CD4-positive, alpha-beta T cell treated with Interleukin-21 for 1 hour (primary cell): ENCODE measurements around the gene OLFML2A.
"Not testable (repeated sequence)": the region's sequence is repeated elsewhere in the genome, so short reads cannot be mapped to it uniquely, and the experiment has no call there.

Experiments used
- DNase-seq: peaks from one replicate; pipeline ENCODE4 v3.0.0-alpha.2; 2020

The OLFML2A gene

GRCh38 chr9:124776954-124777648, at the start of gene OLFML2A:
Gene OLFML2A (plus strand): TSS chr9:124777133. CDS start chr9:124777271, 138 bp downstream.
- DNase-seq, result no peak

DNA sequence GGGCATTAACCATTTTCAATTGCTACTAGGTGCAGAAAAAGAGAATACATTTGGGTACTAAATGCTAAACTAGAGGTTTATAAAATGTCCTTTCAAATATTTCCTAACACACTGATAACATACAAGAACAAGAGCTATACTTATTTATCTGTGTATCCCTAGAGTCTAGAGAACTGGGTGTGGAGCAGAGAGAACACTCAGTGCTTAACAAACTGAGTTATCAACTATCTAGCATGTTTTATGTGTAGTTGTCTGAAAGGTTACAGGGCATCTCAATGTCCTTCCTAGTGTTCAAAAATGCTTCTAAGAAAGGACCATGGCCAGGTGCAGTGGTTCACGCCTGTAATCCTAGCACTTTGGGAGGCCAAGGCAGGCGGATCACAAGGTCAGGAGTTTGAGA, 46.2 kb upstream of the OLFML2A start:
- no peak for DNase-seq

DNA sequence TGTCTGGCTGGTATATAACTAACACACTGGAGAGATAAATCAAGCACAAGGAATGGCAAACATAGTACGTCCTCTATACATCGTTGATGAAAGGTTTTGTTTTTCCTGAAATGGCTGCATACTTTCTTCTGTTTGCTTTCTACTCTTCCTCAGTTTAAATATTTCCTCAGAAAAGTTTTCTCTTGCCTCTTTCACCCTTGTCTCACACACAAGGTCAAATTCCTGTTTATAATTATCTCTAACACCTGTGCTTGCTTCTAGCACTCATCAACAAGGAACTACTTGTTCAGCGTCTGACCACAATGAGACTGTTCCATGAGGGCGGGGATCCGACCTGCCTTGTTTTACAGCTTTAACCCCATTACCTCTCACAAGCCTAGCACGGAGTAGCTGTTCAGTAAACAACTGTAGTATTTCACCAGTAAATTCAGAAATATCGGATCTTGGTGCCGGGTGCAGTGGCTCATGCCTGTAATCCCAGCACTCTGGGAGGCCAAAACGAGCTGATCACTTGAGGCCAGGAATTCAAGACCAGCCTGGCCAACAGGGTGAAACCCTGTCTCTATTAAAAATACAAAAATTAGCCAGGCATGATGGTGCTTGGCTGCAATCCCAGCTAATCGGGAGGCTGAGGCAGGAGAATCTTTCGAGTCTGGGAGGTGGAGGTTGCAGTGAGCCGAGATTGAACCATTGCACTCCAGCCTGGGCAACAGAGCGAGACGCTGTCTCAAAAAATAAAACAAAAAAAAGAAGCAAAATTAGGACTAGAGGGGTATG, 42.8 kb upstream of the OLFML2A start:
- no peak for DNase-seq

GRCh38 chr9:124734741-124735083, 42.2 kb upstream of the OLFML2A start:
- not testable (repeated sequence) for DNase-seq

GRCh38 chr9:124735121-124735520, 41.8 kb upstream of the OLFML2A start:
- no peak for DNase-seq

DNA sequence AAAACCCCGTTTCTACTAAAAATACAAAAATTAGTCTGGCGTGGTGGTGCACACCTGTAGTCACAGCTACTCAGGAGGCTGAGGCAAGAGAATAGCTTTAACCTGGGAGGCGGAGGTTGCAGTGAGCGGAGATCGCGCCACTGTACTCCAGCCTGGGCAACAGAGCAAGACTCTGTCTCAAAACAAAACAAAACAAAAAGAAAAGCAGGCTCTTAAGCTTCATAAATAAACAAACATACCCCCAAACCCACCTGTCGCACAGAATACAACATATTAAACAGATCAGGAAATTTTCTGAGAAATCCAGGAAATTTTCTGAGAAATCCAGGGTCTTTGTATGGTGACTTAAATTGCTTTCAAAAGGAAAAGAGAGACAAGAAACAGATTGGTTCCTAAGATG, 38.9 kb upstream of the OLFML2A start:
- DNase-seq, result not testable (repeated sequence)

DNA sequence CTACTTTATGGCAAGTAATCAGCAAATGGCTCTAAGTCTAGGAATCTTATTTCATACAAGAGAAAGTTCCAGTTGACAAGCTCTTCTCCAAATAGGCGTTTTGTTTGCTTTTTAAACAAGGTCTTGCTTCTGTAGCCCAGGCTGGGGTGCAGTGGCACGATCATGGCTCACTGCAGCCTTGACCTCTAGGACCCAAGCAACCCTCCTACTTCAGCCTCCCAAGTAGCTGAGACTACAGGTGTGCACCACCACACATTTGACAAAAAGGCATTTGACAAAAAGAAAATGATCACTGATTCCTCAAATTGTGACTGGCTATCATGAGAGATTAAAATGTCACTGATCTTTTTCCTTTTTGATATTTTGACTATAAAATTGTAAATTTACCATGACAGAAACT, 37.6 kb upstream of the OLFML2A start:
- no peak for DNase-seq

GRCh38 chr9:124741149-124741548, 35.8 kb upstream of the OLFML2A start:
- DNase-seq, result no peak

- no peak for DNase-seq
Measured at GRCh38 chr9:124741662-124742061, 35.3 kb upstream of the OLFML2A start.

DNA sequence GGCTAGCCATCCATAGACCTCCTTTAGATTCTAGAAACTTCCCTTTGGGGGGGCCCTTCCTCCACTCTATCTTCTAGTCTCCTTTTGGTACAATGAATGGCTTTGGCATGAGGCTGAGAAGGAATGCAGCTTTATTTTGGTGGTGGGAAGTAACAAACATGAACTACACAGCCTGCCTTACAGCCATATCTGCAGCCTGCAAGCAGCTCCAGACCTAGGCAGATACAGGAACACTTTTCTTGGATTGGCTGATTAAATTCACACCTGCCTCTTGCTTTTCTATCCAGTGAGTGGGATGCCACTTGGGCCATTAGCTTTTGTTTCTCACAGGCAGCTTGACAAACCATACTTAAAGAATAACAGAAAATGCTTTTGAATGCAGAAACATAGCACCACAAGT, 34.0 kb upstream of the OLFML2A start:
- no peak for DNase-seq

DNA sequence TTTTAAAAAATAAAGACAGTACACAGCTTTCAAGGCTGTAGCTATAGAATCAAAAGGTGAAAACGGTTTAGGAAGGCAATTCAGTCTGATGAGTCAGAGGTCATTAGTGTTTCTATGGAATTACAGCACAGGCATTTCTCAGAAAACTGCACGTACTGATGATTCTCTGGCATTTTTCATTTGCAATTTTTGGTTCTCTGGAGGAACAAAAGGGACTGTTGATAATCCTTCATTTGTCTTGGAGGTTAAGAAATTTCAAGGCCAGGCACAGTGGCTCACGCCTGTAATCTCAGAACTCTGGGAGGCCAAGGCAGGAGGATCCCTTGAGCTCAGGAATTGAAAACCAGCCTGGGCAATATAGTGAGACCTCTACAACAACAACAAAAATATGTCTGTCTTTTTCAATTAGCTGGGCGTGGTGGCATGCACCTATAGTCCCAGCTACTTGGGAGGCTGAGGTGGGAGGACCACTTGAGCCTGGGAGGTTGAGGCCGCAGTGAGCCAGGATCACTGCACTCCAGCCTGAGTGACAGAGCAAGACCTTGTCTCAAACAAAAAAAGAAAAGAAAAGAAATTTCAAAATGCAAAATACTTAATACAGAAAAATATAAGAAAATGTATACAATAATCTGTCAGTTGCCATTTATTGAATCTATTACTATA, 33.1 kb upstream of the OLFML2A start:
- DNase-seq, result no peak

DNA sequence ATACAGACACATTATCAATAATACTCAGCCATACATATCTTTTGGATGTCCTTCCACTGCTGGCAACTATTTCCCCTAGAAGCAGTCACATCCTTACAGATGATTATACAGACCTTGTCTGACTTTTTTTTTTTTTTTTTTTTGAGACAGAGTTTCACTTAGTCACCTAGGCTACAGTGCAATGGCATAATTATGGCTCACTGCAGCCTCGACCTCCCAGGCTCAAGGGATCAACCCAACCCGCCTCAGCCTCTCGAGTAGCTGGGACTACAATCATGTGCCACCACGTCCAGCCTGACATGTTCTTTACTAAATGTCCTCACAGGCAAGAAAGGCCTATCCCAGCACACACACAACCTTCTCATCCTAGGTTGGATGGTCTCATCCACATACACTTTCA, 29.9 kb upstream of the OLFML2A start:
- no peak for DNase-seq

DNA sequence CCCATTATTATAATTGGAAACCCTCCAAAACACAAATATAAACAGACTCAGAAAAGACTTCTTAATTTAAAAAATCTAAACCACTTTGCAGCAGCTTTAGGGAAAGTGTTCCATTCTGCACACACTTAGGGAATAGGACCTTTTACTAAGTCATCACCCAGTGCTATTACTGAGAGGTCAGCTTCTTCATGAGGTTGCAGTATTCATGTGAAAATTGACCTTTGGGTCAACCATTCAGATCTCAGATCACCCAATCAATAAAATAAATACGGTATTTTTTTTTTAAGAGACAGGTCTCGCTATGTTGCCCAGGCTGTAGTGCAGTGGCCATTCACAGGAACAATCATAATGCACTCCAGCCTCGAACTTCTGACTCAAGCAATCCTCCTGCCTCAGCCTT, 27.6 kb upstream of the OLFML2A start:
- DNase-seq, result no peak

DNA sequence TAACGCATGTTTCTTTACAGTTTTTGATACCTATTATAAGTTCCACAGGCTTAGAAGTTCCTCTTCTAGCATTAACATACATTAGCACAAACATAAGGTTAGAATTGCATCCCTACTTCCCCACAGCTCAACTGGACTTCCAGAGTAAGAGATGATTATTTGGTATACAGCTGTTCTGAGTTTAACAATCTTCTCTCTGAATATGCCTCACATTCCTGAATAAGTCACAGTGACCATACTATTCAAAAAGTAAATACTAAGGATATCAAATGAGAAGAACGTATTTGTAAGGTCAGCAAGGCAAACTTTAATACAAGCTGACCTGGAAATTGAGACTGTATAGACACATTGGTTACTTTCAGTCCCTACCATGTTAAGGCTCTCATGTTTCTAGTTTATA, 27.2 kb upstream of the OLFML2A start:
- DNase-seq, result no peak

DNA sequence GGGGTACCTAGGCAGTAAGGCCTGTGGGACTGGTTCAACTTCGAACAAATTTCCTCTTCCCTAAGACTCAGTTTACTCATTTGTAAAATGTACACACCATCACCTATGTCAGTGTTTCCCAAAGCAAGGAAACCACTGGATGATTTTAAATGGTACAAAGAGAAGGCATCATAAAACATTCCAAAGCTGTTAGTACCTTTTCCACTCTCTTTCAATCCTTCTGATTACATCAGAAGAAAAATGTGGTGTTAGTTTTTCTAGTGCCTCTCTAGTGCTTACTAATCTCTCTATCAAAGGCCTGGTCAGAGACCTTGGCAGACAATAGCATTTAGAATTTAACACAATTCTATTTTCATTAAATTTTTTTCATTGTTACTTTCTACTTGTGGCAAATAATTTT, 24.0 kb upstream of the OLFML2A start:
- no peak for DNase-seq

GRCh38 chr9:124754289-124754688, 22.6 kb upstream of the OLFML2A start:
- no peak for DNase-seq

GRCh38 chr9:124755061-124755460, 21.9 kb upstream of the OLFML2A start:
- no peak for DNase-seq

DNA sequence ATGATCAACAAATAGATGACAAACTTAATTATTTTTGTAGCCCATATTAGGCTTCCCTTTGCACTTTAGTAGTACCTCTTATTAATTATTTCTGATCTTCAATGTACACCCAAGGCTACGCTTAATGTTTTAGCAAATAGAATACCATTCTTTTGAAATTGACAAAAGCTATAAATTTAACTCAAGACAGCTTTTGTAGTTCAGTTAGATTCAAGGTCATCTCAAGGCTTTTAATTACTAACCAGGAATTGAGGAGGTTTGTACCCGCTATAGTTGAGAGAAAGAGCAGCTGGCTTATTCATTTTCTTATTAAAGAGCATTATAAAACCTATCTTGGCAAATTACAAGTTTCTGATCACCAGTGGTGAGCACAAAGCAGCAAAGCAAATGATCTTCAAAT, 20.9 kb upstream of the OLFML2A start:
- DNase-seq, result no peak

DNA sequence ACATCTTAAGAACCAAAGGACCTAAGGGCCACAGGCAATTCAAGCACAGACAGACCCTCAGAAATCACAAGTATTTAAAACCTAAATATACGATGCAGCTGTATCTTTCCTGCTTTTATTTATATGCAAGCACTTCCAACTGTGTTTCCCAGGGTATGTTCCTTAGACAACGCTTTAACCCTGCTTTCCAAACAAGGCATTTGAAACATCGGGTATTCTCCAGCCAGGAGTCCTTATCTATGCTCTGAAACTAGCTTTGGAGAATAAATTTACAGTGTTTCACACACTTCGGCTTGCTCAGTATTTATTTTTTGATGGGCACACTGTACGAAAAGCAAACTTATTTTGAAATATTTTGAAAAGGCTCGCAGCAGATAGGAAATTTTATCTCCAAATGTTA, 19.3 kb upstream of the OLFML2A start:
- DNase-seq, result no peak

GRCh38 chr9:124758061-124758460, 18.9 kb upstream of the OLFML2A start:
- no peak for DNase-seq

DNA sequence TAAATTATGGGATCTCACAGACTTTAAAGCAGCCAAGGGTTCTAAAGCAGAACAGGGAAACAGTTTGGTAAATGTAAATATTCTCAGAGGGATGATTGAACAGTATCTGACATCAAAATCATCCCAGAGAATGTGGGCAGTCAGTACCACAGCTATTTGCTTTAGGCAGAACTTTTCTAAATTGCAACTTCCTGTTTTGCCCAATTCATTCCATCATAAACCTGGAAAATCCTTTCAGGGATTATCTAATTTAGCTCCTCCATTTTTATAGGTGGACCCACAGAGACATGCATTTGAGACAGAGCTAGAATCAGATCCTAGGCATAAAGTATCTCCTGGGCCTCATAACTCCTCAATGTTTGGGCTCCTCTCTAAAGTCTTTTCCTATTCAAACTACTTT, 18.2 kb upstream of the OLFML2A start:
- DNase-seq, result no peak

- no peak for DNase-seq
Measured at GRCh38 chr9:124759327-124759726, 17.6 kb upstream of the OLFML2A start.

GRCh38 chr9:124760719-124761118, 16.2 kb upstream of the OLFML2A start:
- no peak for DNase-seq

DNA sequence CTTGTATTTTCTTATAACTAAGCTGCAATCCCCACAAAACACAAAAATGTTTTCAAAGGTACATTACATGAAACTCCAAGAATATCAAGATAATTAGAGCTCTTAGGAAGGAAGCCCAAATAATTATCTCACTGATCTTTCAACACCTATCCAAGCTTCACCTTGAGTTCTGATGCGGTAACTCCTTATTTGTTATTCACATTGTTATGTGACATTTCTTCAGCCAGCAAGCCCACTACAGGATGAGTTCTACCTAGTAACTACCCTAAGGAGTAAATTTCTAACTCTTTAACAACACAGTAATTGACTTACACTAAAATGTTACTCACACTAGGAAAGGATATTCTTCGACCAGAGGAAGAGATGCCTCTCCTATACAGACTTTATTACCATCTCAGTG, 15.7 kb upstream of the OLFML2A start:
- DNase-seq, result no peak
